MCF 10A (cell line): ENCODE data around the gene CCPG1. TPM values are rescaled to one million over a fixed set of nuclear protein-coding genes. Genes with fewer than 3 reads are reported as not detected.

Experiments used
- BruUV-seq: library from RNA; stranded (reverse); fragments of 400-500 nt; replicated peaks from 2 replicates; lab custom pipeline; 2021; lab: Mats Ljungman, UMichigan
- CTCF ChIA-PET: fragments of 300-600 bp; sonication (Branson Sonifier 250); formaldehyde crosslinking; extraction: SDS; loops from one replicate; lab custom pipeline; 2021; ENCODE audit warnings: antibody characterized with exemption, inconsistent platforms; lab: Yijun Ruan, JAX
- POLR2A ChIA-PET: fragments of 300-600, 350-650 bp; sonication (Branson Sonifier 250); formaldehyde crosslinking; extraction: SDS; loops from one replicate; lab custom pipeline; 2020; ENCODE audit warnings: antibody characterized with exemption, inconsistent platforms; lab: Yijun Ruan, JAX
- DNase-seq: peaks from one replicate; pipeline ENCODE4 v3.0.0-alpha.2; 2018; ENCODE audit not compliant: unreplicated experiment
- H3K27ac Mint-ChIP-seq: one replicate; pipeline ENCODE4 v1.8.0; 2022; ENCODE audit warnings: mild to moderate bottlenecking, low read depth, mixed read lengths; ENCODE audit not compliant: unreplicated experiment
- H3K27me3 Mint-ChIP-seq: one replicate; pipeline ENCODE4 v1.8.0; 2022; ENCODE audit warnings: mixed read lengths; ENCODE audit not compliant: insufficient read depth, unreplicated experiment
- H3K36me3 Mint-ChIP-seq: one replicate; pipeline ENCODE4 v1.8.0; 2022; ENCODE audit warnings: mild to moderate bottlenecking, moderate library complexity, mixed read lengths; ENCODE audit not compliant: insufficient read depth, unreplicated experiment
- H3K4me1 Mint-ChIP-seq: one replicate; pipeline ENCODE4 v1.8.0; 2022; ENCODE audit warnings: mixed read lengths; ENCODE audit not compliant: insufficient read depth, unreplicated experiment
- H3K4me3 Mint-ChIP-seq: one replicate; pipeline ENCODE4 v1.8.0; 2022; ENCODE audit warnings: mild to moderate bottlenecking, moderate library complexity, mixed read lengths; ENCODE audit not compliant: unreplicated experiment
- H3K9me3 Mint-ChIP-seq: one replicate; pipeline ENCODE4 v1.8.0; 2022; ENCODE audit warnings: mixed read lengths; ENCODE audit not compliant: unreplicated experiment
- CTCF ChIP-seq: fragments of 200-600 bp; IDR thresholded peaks from one replicate; pipeline ENCODE4 v1.8.0; 2022; ENCODE audit warnings: antibody characterized with exemption, mild to moderate bottlenecking; ENCODE audit not compliant: unreplicated experiment
- intact Hi-C: fragments of 100-400 bp; cut with micrococcal nuclease; formaldehyde crosslinking; loops from 2 replicates; pipeline ENCODE4 v1.14.1; 2022
- total RNA-seq: library from RNA; stranded (reverse); gene quantifications from 2 replicates; pipeline ENCODE4 v1.2.3, GENCODE V29; 2022

Gene CCPG1
- total RNA-seq, 1 experiment from 2014 or later = 30.4 TPM

DNA sequence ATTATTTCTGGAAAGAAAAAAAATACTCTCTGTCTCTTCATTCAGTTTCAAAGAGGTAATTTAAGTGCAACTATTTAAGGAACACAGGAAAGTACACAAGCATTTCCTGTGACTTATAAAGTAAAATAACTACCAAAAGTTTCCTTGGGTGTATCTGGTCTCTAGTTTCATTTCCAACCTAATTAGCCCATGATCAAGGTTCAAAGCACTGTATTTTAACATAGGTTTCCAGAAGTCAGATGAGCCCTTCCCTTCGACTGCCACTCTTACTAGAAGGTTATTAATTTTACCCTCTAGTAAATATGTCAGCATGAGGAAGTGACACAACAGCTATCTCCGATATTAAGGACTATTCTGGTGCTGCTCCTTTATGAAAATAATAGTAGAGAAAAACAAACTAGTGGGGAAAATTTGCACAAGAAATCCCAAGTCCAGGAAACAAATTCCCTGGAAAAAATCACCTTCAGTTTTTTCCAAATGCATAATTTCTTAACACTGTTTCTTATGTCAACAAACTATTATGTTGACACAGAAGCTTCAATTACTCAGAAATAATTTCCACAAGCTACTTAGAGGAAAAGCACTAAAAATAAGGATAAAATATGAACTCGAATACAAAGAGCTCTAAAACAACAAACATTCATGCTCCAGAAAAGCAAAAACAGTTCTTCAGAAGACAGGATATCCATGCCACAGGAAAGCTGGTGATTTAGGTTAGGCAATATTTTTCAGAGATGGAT is 35.3 kb downstream of the CCPG1 start:
- no peak overlapping the region for H3K27ac Mint-ChIP-seq
- TF ChIP-seq CTCF = no peak
- H3K36me3 Mint-ChIP-seq = peaks cover 56% of the 10 kb centered on the region
- no peaks in the 10 kb centered on the region for H3K4me1 Mint-ChIP-seq
- no TSS peak for BruUV-seq
- CTCF ChIA-PET = interaction anchor here (0.7 kb wide), 1 partner anchor 22 kb away, joined by 3 read pairs; no protein-coding TSS in a partner anchor
- H3K4me3 Mint-ChIP-seq = no peak overlapping the region
- DNase-seq = no peak
- POLR2A ChIA-PET = interaction anchor here (0.7 kb wide), 1 partner anchor 27 kb away, joined by 3 read pairs; no protein-coding TSS in a partner anchor
- H3K9me3 Mint-ChIP-seq = no peaks in the 10 kb centered on the region
- no peaks in the 10 kb centered on the region for H3K27me3 Mint-ChIP-seq
- intact Hi-C loops = no loop called here

DNA sequence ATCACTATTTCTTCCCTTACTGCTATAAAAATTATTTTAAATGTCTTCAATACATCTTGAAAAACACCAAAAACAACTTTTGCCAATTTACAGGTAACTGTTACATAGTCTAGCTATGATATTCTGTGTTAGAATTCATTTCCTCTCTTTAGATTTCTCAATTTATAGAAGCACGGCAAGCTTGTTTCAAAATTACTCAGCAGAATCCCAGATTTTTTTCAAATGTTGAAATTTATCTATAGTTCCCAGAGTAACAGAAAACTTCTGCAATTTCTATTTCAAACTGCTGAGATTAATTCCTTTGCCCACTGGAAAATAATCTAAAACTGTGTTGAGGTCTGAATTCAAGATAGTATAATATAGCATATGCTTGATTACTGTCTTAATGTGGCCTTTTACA is 41.2 kb downstream of the CCPG1 start:
- intact Hi-C loops = no loop called here
- no peak for TF ChIP-seq CTCF
- Mint-ChIP-seq H3K27ac (no peak overlapping the region), H3K36me3 (peaks cover 48% of the 10 kb centered on the region), H3K27me3 (no peaks in the 10 kb centered on the region), H3K4me3 (no peak overlapping the region), H3K4me1 (no peaks in the 10 kb centered on the region), H3K9me3 (no peaks in the 10 kb centered on the region)
- POLR2A ChIA-PET = interaction anchor here (1.0 kb wide), 1 partner anchor 170 kb away, joined by 3 read pairs; the partner anchor contains the start of gene RSL24D1
- CTCF ChIA-PET = interaction anchor here (0.5 to 1.3 kb wide), 5 partner anchors 40 to 259 kb away, joined by 3 to 5 read pairs (median 4); no protein-coding TSS in a partner anchor
- no TSS peak for BruUV-seq
- DNase-seq = no peak

DNA sequence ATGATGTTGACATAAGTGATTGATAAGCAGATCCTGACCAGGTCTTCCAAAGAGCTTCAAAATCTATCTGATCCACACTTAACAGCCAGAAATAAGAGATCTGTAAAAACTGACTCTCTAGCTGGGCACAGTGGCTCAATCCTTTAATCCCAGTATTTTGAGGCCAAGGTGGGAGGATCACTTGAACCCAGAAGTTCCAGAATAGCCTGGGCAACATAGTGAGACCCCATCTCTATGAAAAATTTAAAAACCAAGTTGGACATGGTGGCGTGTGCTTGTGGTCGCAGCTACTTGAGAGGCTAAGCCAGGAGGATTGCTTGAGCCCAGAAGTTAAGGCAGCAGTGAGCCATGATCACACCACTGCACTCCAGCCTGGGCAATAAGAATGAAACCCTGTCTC is 45.5 kb downstream of the CCPG1 start:
- POLR2A ChIA-PET = no interaction called here
- peaks cover 36% of the 10 kb centered on the region for H3K36me3 Mint-ChIP-seq
- no peaks in the 10 kb centered on the region for H3K9me3 Mint-ChIP-seq

More for the DNA sequence above, 45.5 kb downstream of the CCPG1 start:
- H3K27ac Mint-ChIP-seq = no peak overlapping the region
- H3K4me3 Mint-ChIP-seq = no peak overlapping the region
- CTCF ChIA-PET = no interaction called here
- H3K4me1 Mint-ChIP-seq = no peaks in the 10 kb centered on the region
- BruUV-seq = no TSS peak
- DNase-seq = no peak
- intact Hi-C loops = no loop called here
- H3K27me3 Mint-ChIP-seq = no peaks in the 10 kb centered on the region
- no peak for TF ChIP-seq CTCF
